ENCODE data around the gene EML4.

DNA sequence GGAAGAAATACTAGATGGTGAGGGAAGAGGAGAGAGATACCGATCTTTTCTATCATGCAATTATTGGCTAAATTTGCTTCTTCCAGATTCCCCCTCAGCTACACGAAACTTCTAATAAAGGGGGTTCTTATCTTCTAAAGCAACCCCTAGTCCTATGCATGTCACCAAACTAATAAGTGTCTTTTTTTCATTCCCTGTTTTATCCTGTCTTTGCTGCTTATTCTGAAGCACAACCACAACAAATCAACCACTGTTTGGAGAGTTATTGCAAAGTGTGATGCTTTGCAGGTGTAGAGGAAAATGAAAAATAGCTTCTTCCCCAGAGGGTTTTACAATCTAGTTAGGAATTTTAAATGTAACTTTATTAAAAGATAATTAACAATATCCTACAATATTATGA, 60.8 kb downstream of the EML4 start:
- TF ChIP-seq SMC3 (conservative IDR thresholded peaks at IDR 0.05; ENCODE audit: insufficient read depth, low read depth, low read length) (no peak), POLR2AphosphoS5 (IDR thresholded peaks at IDR 0.05; ENCODE audit: control insufficient read depth, insufficient read depth, low read depth, low read length) (no peak), SREBF2 (CRISPR knock-in tag; IDR thresholded peaks at IDR 0.05) (no peak)
- TF ChIP-seq, protein P1, sequence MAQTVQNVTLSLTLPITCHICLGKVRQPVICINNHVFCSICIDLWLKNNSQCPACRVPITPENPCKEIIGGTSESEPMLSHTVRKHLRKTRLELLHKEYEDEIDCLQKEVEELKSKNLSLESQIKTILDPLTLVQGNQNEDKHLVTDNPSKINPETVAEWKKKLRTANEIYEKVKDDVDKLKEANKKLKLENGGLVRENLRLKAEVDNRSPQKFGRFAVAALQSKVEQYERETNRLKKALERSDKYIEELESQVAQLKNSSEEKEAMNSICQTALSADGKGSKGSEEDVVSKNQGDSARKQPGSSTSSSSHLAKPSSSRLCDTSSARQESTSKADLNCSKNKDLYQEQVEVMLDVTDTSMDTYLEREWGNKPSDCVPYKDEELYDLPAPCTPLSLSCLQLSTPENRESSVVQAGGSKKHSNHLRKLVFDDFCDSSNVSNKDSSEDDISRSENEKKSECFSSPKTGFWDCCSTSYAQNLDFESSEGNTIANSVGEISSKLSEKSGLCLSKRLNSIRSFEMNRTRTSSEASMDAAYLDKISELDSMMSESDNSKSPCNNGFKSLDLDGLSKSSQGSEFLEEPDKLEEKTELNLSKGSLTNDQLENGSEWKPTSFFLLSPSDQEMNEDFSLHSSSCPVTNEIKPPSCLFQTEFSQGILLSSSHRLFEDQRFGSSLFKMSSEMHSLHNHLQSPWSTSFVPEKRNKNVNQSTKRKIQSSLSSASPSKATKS (CRISPR knock-in tag; IDR thresholded peaks at IDR 0.05), result no peak
